GM18520 (cell line): ENCODE results near the gene ASMT.
"Not testable (repeated sequence)": the region's sequence is repeated elsewhere in the genome, so short reads cannot be mapped to it uniquely, and the experiment has no call there.

ENCODE experiments used
- ATAC-seq: cut with Tn5 transposase; IDR thresholded peaks from one replicate; pipeline ENCODE4 v1.9.1; 2021; ENCODE audit not compliant: unreplicated experiment

ASMT gene

DNA sequence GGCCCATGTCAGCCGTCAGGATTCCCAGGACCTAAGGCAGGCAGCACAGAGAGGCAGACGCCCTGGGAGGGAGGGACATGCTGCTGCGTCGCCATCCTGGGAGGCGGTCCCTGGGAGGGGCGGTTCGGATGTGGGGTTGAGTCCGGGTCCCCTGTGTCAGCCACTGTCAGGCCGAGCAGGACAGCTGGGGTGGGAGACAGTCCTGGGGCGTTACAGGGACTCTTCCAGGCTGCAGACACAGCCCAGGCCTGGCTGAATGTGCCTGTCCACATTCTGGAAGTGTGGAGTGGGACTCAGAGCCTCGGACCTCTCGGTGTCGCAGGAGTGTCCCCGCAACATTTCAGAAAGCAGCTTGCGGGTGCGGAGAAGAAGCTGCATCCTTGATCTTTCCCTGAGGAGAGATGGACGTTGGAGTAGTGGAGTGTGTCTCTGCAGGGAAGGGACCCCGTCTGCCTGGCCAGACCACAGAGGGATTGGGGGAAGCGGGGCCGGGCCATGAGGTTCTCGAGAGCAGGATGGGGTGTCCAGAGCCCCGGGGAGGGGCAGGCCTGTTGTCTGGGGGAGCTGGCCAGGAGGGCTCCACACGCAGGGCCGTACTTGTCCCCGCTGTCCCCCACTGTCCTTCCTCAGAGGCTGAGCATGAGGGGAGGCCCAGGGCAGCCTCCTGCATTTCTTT is 17.4 kb upstream of the ASMT start:
- no peak for ATAC-seq

DNA sequence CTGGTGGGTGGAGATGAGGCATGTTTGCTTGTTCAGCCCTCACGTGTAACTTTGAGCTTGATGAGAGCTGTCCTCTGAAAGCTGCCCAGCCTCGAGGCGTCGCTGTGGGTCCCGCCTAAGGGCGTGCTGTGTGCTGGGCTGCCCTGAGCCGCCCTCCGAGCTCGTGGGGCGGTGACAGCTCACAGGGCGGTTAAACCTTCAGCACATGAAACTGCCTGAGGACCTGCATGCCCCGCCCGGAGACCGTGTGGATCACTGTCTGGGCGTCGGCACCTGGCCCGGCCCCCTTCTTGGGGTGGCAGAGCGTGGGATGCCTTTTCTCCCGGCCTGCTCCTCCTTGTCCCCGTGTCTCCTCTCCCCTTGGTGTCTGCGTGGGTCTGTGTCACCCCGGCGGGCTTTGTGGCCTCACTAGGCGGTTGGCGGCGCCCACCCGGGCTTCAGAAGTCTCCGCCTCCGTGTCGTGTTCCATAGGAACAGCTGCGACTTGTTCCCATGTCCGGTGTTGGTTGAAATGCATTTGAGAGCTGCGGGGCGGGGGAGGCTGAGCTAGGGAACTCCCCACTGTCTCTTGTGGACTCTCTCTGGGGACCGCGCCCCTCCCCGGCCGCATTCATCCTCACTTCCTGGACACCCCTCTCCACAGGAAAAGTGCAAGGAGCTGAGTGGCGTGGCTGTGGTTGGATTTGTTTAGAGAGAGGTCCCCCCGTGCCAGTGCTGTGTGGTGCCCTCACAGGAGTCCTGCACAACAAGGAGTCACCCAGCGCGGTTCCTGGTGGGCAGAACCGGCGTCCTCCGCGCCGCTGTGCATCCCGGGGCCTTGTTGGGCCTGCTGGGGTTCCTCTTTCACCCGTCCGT is 16.6 kb upstream of the ASMT start:
- no peak for ATAC-seq

DNA sequence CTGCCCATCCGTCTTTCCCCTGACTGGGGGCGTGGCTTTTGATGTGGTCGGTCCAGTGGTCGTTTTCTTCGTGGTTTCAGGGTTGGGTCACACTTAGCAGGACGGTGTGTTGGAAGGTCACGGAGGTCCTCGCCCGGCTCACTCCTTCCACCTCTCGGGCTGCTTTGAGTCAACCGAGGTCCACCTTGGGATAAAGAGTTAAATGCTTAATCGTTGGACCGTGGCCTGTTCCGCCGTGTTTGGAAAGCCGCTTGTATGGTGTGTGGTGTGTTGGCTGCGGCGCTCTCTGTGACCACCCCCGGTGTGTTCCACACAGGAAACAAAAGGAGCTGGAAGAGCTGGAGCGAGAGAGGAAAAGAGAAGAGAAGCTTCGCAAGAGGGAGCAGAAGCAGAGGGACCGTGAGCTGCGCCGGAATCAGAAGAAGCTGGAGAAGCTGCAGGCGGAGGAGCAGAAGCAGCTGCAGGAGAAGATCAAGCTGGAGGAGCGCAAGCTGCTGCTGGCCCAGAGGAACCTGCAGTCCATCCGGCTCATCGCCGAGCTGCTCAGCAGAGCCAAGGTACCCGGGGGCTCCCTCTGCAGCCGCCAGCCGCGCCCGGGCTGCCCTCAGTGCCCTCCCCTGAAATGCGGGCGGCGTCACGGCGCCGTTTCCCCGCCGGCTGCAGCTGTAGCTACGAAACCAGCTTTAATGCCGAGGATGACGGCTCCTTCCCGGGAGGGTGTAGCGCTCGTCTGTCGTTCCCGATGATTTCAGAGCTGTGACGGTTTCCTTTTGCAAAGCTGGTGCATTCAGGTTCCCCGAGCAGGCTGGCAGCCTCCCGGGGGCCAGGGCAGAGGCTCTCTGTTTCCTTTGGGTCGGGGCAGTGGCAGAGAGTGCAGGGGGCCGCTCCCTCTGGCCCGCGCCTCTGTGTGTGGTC is 15.7 kb upstream of the ASMT start:
- no peak for ATAC-seq

DNA sequence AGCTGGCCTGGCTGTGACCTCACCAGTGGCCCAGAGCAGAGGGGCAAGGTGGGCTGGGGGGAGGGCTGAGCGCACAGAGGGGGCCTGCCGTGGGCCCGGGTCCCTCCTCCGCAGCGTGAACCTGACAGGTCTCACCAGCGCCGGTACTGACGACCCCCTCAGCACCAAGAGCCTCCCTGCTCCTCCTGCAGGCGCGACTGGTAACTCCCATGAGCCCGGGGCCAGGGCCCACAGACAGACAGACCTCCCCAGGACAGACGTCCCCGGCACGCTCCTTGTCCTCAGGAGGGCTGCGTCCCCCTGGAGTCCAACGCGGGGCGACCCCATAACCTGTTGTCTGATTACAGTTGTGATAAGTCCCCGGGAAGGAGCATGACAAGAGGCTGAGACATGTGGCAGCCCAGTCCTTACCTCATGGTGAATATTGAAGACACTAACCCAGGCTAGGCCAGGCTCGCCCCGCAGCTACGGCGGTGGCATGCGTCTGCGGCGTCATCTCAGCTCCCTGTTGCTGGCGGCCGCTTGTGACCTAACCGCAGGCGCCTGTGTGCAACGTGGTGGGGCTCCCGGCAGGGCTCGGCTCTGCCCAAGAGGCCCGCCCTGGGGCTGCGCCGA is 15.0 kb upstream of the ASMT start:
- ATAC-seq, result no peak

DNA sequence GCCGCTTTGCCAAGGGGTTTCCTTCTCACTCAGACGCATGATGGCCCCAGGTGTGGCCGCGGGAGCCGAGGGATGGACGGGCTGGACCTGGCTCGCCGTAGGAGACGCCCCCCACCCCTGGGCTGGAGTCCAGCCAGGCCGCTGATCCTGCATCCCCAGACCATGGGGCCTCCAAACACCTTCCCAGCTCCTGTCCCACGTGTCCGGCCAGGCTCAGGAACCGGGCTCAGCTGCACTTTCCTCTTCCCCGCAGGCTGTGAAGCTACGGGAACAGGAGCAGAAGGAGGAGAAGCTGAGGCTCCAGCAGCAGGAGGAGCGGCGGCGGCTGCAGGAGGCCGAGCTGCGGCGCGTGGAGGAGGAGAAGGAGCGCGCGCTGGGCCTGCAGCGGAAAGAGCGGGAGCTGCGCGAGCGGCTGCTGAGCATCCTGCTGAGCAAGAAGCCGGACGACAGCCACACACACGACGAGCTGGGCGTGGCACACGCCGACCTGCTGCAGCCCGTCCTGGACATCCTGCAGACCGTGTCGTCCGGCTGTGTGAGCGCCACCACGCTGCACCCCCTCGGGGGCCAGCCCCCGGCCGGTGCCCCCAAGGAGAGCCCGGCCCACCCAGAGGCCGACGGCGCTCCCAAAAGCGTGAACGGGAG is 14.3 kb upstream of the ASMT start:
- no peak for ATAC-seq

DNA sequence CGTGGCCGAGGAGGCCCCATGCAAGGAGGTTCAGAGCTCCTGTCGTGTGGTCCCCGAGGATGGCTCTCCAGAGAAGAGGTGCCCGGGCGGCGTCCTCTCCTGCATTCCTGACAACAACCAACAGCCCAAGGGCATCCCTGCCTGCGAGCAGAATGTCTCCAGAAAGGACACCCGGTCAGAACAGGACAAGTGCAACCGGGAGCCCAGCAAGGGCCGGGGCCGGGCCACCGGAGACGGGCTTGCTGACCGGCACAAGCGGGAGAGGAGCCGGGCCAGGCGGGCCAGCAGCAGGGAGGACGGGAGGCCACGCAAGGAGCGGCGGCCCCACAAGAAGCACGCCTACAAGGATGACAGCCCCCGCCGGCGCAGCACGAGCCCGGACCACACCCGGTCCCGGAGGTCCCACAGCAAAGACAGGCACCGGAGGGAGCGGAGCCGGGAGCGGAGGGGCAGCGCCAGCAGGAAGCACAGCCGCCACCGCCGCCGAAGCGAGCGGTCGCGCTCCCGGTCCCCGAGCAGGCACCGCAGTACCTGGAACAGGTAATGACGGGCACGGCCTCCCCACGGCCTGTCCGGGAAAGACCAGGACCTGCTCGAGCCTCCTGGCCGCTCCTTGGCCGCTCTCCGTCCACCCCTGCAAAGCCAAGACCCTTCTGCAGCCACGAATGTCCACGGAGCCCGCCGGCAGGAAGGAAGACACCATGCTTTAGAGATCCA is 13.7 kb upstream of the ASMT start:
- no peak for ATAC-seq

DNA sequence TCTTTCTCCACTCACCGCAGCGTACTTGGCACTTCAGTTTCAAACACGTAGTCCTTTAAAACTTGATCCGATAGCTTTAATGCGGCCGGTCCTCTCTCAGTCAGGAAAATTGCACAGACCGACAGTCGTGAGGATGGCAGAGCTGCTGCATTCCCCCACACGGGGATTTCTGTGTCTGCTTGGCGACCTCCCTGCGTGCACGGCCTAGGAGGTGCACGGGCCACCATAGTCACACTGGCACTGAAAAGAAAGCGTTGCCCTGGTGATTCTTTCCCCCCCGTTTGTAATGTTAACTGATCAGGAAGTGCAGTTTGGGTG is 13.1 kb upstream of the ASMT start:
- ATAC-seq, result no peak

DNA sequence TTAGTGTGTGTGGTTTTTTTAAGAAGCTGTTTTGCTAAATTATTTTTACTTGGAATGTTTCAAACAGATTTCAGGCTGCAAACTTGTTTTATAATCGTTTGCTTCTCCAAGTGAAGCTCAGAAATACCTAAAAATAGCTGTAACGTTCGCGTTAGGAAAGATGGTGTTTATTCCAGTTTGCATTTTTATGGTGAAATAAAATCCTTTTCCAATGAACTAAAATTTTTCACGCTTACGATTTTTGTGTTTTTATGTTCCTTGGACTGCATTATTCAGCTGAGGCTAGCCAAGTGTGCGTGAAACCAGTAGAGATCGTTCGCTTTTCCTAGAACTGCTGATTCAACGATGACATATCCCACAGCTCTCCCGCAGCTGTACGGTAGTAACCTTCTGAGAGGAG is 12.6 kb upstream of the ASMT start:
- no peak for ATAC-seq

DNA sequence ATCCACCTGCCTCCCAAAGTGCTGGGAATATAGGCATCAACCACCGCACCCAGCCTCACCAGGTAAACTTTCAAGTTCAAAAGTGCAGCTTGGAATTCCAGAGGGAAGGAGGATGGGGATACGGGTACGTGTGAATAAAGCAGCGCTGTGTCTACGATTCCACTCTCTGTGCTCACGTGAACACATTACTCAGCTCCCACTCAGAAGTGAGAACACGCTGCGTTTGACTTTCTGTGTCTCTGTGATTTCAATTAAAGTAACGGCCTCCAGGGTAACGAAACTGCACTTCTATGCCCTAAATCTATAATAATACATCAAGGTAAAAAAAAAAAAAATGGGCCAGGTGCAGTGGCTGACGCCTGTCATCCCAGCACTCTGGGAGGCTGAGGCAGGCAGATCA is 8.4 kb upstream of the ASMT start:
- no peak for ATAC-seq

DNA sequence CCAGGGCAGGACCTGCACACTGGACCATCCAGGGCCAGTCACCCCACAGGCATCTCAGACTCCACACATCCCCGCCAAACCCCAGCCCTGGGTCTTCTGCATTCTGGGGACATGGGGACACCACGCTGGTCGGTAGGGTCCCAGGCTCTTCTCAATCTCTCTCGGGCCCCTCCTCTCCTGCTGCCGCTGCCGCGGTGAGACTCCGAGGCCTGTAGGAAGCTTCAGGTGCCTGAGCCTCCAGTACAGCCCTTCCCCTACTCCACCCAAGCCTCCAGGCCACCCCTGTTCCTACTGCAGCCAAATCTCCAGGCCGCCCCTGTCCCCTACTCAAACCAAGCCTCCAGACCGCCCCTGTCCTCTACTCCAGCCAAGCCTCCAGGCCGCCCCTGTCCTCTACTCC is 5.5 kb upstream of the ASMT start:
- ATAC-seq, result no peak

DNA sequence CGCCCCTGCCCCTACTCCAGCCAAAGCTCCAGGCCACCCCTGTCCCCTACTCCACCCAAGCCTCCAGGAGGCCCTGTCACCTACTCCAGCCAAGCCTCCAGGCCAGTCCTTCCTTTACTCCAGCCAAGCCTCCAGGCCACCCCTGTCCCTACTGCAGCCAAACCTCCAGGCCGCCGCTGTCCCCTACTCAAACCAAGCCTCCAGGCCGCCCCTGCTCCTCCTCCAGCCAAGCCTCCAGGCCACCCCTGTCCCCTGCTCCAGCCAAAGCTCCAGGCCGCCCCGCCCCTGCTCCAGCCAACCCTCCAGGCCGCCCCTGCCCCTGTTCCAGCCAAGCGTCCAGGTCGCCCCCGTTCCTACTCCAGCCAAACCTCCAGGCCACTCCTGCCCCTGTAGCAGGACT is 5.1 kb upstream of the ASMT start:
- no peak for ATAC-seq

DNA sequence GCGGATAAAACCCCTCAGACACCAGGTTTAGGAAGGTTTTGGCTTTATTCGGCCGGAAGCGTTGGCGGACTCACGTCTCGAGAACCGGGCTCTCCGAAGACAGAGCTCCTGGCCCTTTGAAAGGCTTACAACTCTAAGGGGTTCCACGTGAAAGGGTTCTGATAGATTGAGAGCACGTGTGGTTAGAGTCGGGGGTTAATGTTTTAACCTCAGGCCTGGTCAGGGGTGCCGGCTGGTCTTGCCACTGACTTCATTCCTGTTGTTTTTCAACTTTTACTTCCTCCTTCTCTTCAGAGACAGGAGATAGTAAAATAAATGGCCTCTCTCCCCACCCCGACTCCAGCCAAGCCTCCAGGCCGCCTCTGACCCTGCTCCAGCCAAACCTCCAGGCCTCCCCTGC is 4.7 kb upstream of the ASMT start:
- ATAC-seq, result no peak

DNA sequence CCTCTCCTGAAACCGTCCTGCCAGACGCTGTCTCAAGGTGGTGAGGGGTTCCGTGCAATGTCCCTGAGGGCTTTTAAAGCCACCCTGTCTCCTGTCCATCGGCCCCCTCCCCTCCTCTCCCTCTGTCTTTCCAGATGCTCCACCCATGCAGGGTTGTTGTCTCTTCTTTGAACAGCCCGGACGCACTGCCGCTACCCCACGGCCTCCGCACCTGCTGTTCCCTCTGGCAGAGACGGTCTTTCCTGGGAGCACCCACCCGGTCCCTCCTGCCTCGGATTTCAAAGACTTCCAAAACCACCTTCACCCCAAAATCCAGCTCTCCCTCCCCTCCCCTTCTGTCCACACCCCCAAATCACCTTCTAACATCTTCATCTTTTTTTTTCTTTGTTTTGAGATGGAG is 4.1 kb upstream of the ASMT start:
- ATAC-seq, result no peak

DNA sequence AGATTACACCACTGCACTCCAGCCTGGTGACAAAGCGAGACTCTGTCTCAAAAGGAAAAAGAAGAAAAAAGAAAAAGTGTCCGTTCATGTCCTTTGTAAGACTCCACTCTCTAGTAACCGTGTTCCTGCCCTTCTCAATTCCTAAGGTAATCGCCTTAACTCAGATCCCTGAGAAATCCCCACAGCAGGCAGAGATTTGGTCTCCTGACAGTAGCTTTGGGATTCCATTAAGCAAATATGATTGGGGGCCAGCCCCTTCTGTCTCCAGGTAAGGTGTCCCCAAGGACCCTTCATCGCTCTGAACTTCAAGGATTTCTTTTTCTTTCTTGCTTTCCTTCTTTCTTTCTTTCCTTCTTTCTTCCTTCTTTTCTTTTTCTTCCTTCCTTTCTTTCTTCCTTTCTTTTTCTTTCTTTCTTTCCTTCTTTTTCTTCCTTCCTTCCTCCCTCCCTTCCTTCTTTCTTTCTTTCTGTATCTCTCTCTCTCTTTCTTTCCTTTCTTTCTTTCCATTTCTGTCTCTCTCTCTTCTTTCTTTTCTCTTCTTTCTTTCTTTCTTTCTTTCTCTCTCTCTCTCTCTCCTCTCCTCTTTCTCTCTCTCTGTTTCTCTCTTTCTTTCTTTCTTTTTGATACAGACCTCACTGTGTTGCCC is 2.1 kb upstream of the ASMT start:
- no peak for ATAC-seq

DNA sequence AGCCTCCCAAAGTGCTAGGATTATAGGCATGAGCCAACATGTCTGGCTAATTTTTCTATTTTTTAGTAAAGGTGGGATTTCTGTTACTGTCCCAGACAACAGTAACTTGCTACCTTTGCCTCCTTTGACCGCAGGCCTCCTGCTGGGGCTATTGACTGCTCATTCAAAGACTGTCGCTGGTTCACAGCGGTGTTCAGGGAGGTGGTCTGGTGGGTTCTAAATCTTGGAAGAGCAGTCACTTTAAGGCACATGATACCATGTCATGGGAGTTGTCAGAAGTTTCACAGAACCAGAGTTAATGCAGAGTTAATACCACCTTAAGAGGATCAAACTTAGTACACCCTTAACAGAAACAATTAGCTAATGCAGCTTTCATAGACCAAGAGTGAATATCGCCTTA is 3.8 kb downstream of the ASMT start:
- ATAC-seq, result no peak

DNA sequence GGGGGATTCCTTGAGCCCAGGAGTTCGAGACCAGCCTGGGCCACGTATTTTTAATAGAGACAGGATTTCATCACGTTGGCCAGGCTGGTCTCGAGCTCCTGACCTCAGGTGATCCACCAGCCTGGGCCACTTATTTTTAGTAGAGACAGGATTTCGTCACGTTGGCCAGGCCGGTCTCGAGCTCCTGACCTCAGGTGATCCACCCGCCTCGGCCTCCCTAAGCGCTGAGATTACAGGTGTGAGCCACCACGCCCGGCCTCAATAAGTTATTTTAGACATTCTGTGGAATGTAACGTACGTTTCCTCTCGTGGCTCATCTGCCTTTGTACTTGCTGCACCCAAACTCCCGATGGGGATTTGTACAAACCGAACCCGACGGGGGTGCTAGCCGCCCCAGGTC is 8.8 kb downstream of the ASMT start:
- no peak for ATAC-seq

DNA sequence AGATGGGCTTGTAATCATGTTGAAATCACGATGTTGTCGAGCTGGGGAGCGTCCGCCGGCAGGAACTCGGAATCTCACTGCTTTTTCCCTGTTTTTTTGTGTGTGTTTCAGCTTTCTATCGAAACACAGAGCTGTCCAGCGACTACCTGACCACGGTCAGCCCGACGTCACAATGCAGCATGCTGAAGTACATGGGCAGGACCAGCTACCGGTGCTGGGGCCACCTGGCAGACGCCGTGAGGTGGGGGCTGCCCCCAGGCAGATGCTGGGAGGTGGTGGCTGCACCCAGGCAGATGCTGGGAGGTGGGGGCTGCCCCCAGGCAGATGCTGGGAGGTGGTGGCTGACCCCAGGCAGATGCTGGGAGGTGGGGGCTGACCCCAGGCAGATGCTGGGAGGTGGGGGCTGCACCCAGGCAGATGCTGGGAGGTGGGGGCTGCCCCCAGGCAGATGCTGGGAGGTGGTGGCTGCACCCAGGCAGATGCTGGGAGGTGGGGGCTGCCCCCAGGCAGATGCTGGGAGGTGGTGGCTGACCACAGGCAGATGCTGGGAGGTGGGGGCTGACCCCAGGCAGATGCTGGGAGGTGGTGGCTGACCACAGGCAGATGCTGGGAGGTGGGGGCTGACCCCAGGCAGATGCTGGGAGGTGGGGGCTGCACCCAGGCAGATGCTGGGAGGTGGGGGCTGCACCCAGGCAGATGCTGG is 9.4 kb downstream of the ASMT start:
- ATAC-seq, result not testable (repeated sequence)

DNA sequence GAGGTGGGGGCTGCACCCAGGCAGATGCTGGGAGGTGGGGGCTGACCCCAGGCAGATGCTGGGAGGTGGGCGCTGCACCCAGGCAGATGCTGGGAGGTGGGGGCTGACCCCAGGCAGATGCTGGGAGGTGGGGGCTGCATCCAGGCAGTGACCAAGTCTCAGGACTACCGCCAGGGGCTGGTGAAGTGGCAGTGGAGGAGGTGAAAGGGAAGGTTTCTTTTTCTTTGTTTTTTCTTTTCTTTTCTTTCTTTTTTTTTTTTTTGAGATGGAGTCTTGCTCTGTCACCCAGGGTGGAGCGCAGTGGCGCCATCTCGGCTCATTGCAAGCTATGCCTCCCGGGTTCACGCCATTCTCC is 10.0 kb downstream of the ASMT start:
- not testable (repeated sequence) for ATAC-seq

DNA sequence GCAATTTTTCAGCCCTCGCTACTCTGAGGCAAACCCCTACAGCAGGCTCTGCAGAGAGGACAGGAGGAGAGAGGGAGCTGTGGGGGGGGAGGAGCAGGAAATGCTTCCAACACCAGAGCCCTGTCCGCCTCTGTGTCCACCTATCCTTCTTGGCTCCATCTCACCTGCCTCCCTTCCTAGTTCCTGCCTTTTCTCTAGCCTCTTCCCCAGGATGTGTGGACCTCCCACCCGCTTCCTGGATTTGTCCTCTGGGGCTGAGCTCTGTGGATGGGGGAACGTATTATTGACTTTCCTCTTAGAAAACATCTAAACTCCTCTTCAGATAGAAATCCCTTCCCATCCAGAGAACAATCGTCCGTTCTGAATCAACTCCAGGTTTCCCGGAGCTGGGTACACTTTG is 14.4 kb downstream of the ASMT start:
- ATAC-seq, result no peak
